K562 (cell line): ENCODE data around the gene OXSM. TPM values are rescaled to one million over a fixed set of nuclear protein-coding genes. Genes with fewer than 3 reads are reported as not detected.

Experiments
- CBFB ChIP-seq: sonication (generic); formaldehyde crosslinking; IDR thresholded peaks from 2 replicates; pipeline ENCODE4 v1.4.0; 2020; ENCODE audit warnings: mild to moderate bottlenecking, missing genetic modification reagents
- CTBP1 ChIP-seq: fragments of 450-650 bp; IDR thresholded peaks from 2 replicates; pipeline ENCODE4 v1.6.1; 2016; ENCODE audit warnings: borderline replicate concordance
- CTCF ChIP-seq, 3 experiments: IDR thresholded peaks in 2 of 3; conservative IDR thresholded peaks in 1 of 3; 2 replicates each; pipeline ENCODE4 v1.5.1; 2011 to 2012; ENCODE audit warnings: low read length in 3 of 3, mild to moderate bottlenecking in 3 of 3, control low read depth in 2 of 3, improper control_type of control experiment in 1 of 3, inconsistent platforms in 1 of 3, low read depth in 1 of 3, mixed read lengths in 1 of 3, moderate library complexity in 1 of 3; ENCODE audit not compliant: insufficient read depth in 2 of 3
- EP400 ChIP-seq: fragments of 450-650 bp; IDR thresholded peaks from 2 replicates; pipeline ENCODE4 v1.6.1; 2017; ENCODE audit warnings: antibody characterized with exemption, mild to moderate bottlenecking, moderate library complexity
- HMGN3 ChIP-seq: IDR thresholded peaks from 2 replicates; pipeline ENCODE4 v1.6.1; 2011; ENCODE audit warnings: borderline replicate concordance, low read depth, mild to moderate bottlenecking, mixed read lengths, low read length; ENCODE audit not compliant: insufficient read length; ENCODE audit errors: extremely low read depth
- L3MBTL2 ChIP-seq: fragments of 450-650 bp; IDR thresholded peaks from 2 replicates; pipeline ENCODE4 v1.6.1; 2016; ENCODE audit warnings: mild to moderate bottlenecking, moderate library complexity
- PHTF2 ChIP-seq: fragments of 250-450 bp; sonication (Bioruptor Pico); IDR thresholded peaks from 2 replicates; pipeline ENCODE4 v1.5.0; 2021; ENCODE audit warnings: mild to moderate bottlenecking
- POLR2A ChIP-seq: fragments of 450-650 bp; conservative IDR thresholded peaks from 2 replicates; pipeline ENCODE4 v1.6.1; 2016
- RBFOX2 ChIP-seq: fragments of 200-400 bp; formaldehyde crosslinking; IDR thresholded peaks from 2 replicates; pipeline ENCODE4 v1.6.1; 2017; ENCODE audit warnings: low read depth, mild to moderate bottlenecking, low read length, moderate library complexity
- SUPT5H ChIP-seq: fragments of 450-650 bp; IDR thresholded peaks from 2 replicates; pipeline ENCODE4 v1.6.1; 2016
- TBP ChIP-seq: optimal IDR thresholded peaks from 2 replicates; pipeline ENCODE3; 2011; ENCODE audit warnings: low read depth, low read length, improper control_type of control experiment
- THRB ChIP-seq: fragments of 450-650 bp; formaldehyde crosslinking; conservative IDR thresholded peaks from 2 replicates; pipeline ENCODE4 v1.4.0; 2022; ENCODE audit warnings: mild to moderate bottlenecking, missing genetic modification characterization
- VEZF1 ChIP-seq: fragments of 200-800 bp; sonication (Bioruptor generic); IDR thresholded peaks from 2 replicates; pipeline ENCODE4 v1.6.1; 2017; ENCODE audit warnings: missing genetic modification characterization, missing compliant biosample characterization
- ZBTB11 ChIP-seq, 3 experiments: fragments of 200-800 bp in 1 of 3; fragments of 250-450 bp in 1 of 3; fragments of 450-650 bp in 1 of 3; sonication (Bioruptor Pico) in 1 of 3; sonication (Bioruptor generic) in 1 of 3; formaldehyde crosslinking in 1 of 3; IDR thresholded peaks; 2 replicates each; pipeline versions ENCODE4 v1.6.1 to v1.8.0; 2016 to 2022; ENCODE audit warnings: mild to moderate bottlenecking in 2 of 3, missing genetic modification characterization in 2 of 3, missing compliant biosample characterization in 1 of 3, moderate library complexity in 1 of 3
- ZNF551 ChIP-seq: fragments of 250-450 bp; sonication (Bioruptor Pico); IDR thresholded peaks from 2 replicates; pipeline ENCODE4 v1.5.0; 2021; ENCODE audit warnings: mild to moderate bottlenecking, moderate library complexity
- ZNF740 ChIP-seq, 3 experiments: fragments of 200-800 bp in 1 of 3; sonication (Bioruptor generic) in 1 of 3; sonication (generic) in 1 of 3; formaldehyde crosslinking in 1 of 3; IDR thresholded peaks; 2 replicates each; pipeline versions ENCODE4 v1.6.1 to v1.8.0; 2016 to 2022; ENCODE audit warnings: mild to moderate bottlenecking in 2 of 3, missing compliant biosample characterization in 2 of 3, missing genetic modification characterization in 2 of 3, missing genetic modification reagents in 1 of 3
- ZNF766 ChIP-seq: fragments of 200-800 bp; sonication (Bioruptor generic); conservative IDR thresholded peaks from 2 replicates; pipeline ENCODE4 v1.6.1; 2016; ENCODE audit warnings: missing genetic modification characterization, missing compliant biosample characterization
- polyA plus RNA-seq, 8 experiments: library from polyadenylated mRNA; depleted of rRNA in 4 of 8; stranded (reverse) in 5 of 8; unstranded in 3 of 8; fragments of >200 nt; fragmentation: Nextera tagmentation in 2 of 8; fragmentation: Illumina TruSeq in 1 of 8; extraction: Ambion mirVana in 2 of 8; extraction: Trizol in 1 of 8; gene quantifications; 2 replicates each; pipeline versions ENCODE4 v1.2.1 to v1.2.3, GENCODE V29; 2011 to 2014; ENCODE audit warnings: inconsistent platforms in 1 of 8, missing spikeins in 1 of 8
- total RNA-seq, 7 experiments: library from RNA; depleted of rRNA in 6 of 7; stranded (reverse); fragments of >200 nt in 6 of 7; fragmentation: Illumina TruSeq in 2 of 7; extraction: Trizol in 2 of 7; gene quantifications; 2 replicates each; pipeline versions ENCODE4 v1.2.1 to v1.2.3, GENCODE V29; 2011 to 2021; ENCODE audit warnings: low replicate concordance in 1 of 7

The OXSM gene
- total and polyA plus RNA-seq, 9 of the 15 experiments (the other 6 are each of a cell fraction or from before 2014, with no cell fraction given), result 24.0 to 107 (median 34.0) TPM

- 0 out of 6 replicates have a peak, but pooled peaks of 1 of the 3 experiments have one; percentile 55 for TF ChIP-seq ZBTB11 (CRISPR knock-in tag; IDR thresholded peaks at IDR 0.05)
- TF ChIP-seq ZNF551 (CRISPR knock-in tag), result no peak
- TF ChIP-seq CBFB (CRISPR knock-in tag), result 0 out of 2 replicates have a peak, but pooled peaks have one; percentile 65
- peak; percentile 95 for TF ChIP-seq RBFOX2
- TF ChIP-seq VEZF1 (CRISPR knock-in tag), result peak; percentile 79
- peak; percentile 91 for TF ChIP-seq SUPT5H
- 0 out of 2 replicates have a peak, but pooled peaks have one; percentile 16 for TF ChIP-seq PHTF2 (CRISPR knock-in tag)
- TF ChIP-seq CTCF (IDR thresholded peaks at IDR 0.05 in 2 of 3, conservative IDR thresholded peaks at IDR 0.05 in 1 of 3; ENCODE audit: insufficient read depth in 2 of 3, low read depth in 1 of 3, low read length in 3 of 3), result peak in 2 of 3 experiments; percentile 6 to 25; a peak in 1 of 6 replicates
- peak; percentile 51; the same call in 1 of the 2 replicates for TF ChIP-seq ZNF740 (CRISPR knock-in tag; IDR thresholded peaks at IDR 0.05)
- TF ChIP-seq ZNF740 (tag; IDR thresholded peaks at IDR 0.05), result no peak
- TF ChIP-seq EP400, result peak; percentile 72
- no peak for TF ChIP-seq ZNF766 (CRISPR knock-in tag)
- peak; percentile 81 for TF ChIP-seq L3MBTL2
- TF ChIP-seq POLR2A, result peak; percentile 91
- peak; percentile 15 for TF ChIP-seq HMGN3
- TF ChIP-seq CTBP1, result peak; percentile 61
- TF ChIP-seq THRB, result no peak
- peak; percentile 90 for TF ChIP-seq TBP
Observed at GRCh38 chr3:25782938-25783660, 6.8 kb upstream of the OXSM start, which contains the start of gene NGLY1 (continued).
